HepG2 (cell line): ENCODE results near the gene KLHL30. TPM values are rescaled to one million over a fixed set of nuclear protein-coding genes. Genes with fewer than 3 reads are reported as not detected.

Experiments used
- ATF3 ChIP-seq: sonication (generic); formaldehyde crosslinking; IDR thresholded peaks from 2 replicates; pipeline ENCODE4 v1.4.0; 2020; ENCODE audit warnings: missing genetic modification reagents
- CCAR2 ChIP-seq: fragments of 200-400 bp; formaldehyde crosslinking; optimal IDR thresholded peaks from 2 replicates; pipeline ENCODE3; 2018; ENCODE audit warnings: low read depth, mild to moderate bottlenecking, low read length, moderate library complexity
- CREBL2 ChIP-seq: sonication (generic); formaldehyde crosslinking; IDR thresholded peaks from 2 replicates; pipeline ENCODE4 v1.8.1; 2023; ENCODE audit warnings: missing genetic modification reagents, mild to moderate bottlenecking, borderline replicate concordance
- GABPA ChIP-seq, 2 experiments: IDR thresholded peaks; 2 replicates each; pipeline ENCODE4 v1.6.1; 2011 to 2016; ENCODE audit warnings: low read depth in 2 of 2, low read length in 1 of 2, missing biosample characterization in 1 of 2, missing genetic modification characterization in 1 of 2
- GABPB1 ChIP-seq: IDR thresholded peaks from 2 replicates; pipeline ENCODE4 v1.6.1; 2016; ENCODE audit warnings: mild to moderate bottlenecking, missing genetic modification reagents, moderate library complexity, missing compliant biosample characterization
- KAT8 ChIP-seq: IDR thresholded peaks from 2 replicates; pipeline ENCODE4 v1.6.1; 2016; ENCODE audit warnings: missing genetic modification reagents, missing compliant biosample characterization
- SRSF4 ChIP-seq: fragments of 200-400 bp; formaldehyde crosslinking; IDR thresholded peaks from one replicate; pipeline ENCODE4 v1.6.1; 2018; ENCODE audit warnings: mild to moderate bottlenecking, low read depth, low read length, moderate library complexity; ENCODE audit not compliant: poor library complexity, severe bottlenecking
- TCF12 ChIP-seq, 2 experiments: fragments of 450-650 bp in 1 of 2; sonication (generic) in 1 of 2; formaldehyde crosslinking in 1 of 2; IDR thresholded peaks; 2 replicates each; pipeline versions ENCODE4 v1.6.1 to v1.8.0; 2017 to 2022; ENCODE audit warnings: antibody characterized with exemption in 1 of 2, mild to moderate bottlenecking in 1 of 2, missing genetic modification reagents in 1 of 2, moderate library complexity in 1 of 2
- U2AF2 ChIP-seq: fragments of 200-400 bp; formaldehyde crosslinking; IDR thresholded peaks from 2 replicates; pipeline ENCODE4 v1.6.1; 2017; ENCODE audit warnings: low read depth, mild to moderate bottlenecking, low read length
- ZBTB7B ChIP-seq: sonication (generic); formaldehyde crosslinking; IDR thresholded peaks from 2 replicates; pipeline ENCODE4 v1.4.0; 2020; ENCODE audit warnings: missing genetic modification reagents
- ZKSCAN5 ChIP-seq: sonication (generic); formaldehyde crosslinking; IDR thresholded peaks from 2 replicates; pipeline ENCODE4 v1.5.1; 2020; ENCODE audit warnings: mild to moderate bottlenecking, missing genetic modification reagents
- ZNF33A ChIP-seq: sonication (generic); formaldehyde crosslinking; IDR thresholded peaks from 2 replicates; pipeline ENCODE4 v1.5.1; 2020; ENCODE audit warnings: missing genetic modification reagents, mild to moderate bottlenecking, moderate library complexity, borderline replicate concordance
- ZNF414 ChIP-seq: sonication (generic); formaldehyde crosslinking; IDR thresholded peaks from 2 replicates; pipeline ENCODE4 v1.5.0; 2020; ENCODE audit warnings: missing genetic modification reagents
- ZNF547 ChIP-seq: sonication (generic); formaldehyde crosslinking; IDR thresholded peaks from 2 replicates; pipeline ENCODE4 v1.5.1; 2020; ENCODE audit warnings: mild to moderate bottlenecking, missing genetic modification reagents
- ZNF557 ChIP-seq: sonication (generic); formaldehyde crosslinking; IDR thresholded peaks from 2 replicates; pipeline ENCODE4 v1.4.0; 2020; ENCODE audit warnings: missing genetic modification reagents
- ZNF574 ChIP-seq: sonication (generic); formaldehyde crosslinking; IDR thresholded peaks from 2 replicates; pipeline ENCODE4 v1.4.0; 2020; ENCODE audit warnings: missing genetic modification reagents
- ZNF639 ChIP-seq: conservative IDR thresholded peaks from 2 replicates; pipeline ENCODE4 v1.6.1; 2018; ENCODE audit warnings: missing genetic modification reagents
- ZSCAN12 ChIP-seq: sonication (generic); formaldehyde crosslinking; IDR thresholded peaks from 2 replicates; pipeline ENCODE4 v1.9.0; 2021; ENCODE audit warnings: mild to moderate bottlenecking, missing genetic modification reagents
- ZSCAN25 ChIP-seq: sonication (generic); formaldehyde crosslinking; IDR thresholded peaks from 2 replicates; pipeline ENCODE4 v1.8.0; 2022; ENCODE audit warnings: mild to moderate bottlenecking, missing genetic modification reagents
- polyA plus RNA-seq, 8 experiments: library from polyadenylated mRNA; depleted of rRNA in 3 of 8; stranded (reverse) in 7 of 8; unstranded in 1 of 8; fragments of >200 nt; fragmentation: Illumina TruSeq in 4 of 8; extraction: Trizol in 4 of 8; gene quantifications; 2 replicates each; pipeline versions ENCODE4 v1.2.1 to v1.2.3, GENCODE V29; 2011 to 2016; ENCODE audit warnings: low read depth in 4 of 8, missing spikeins in 1 of 8, mixed read lengths in 1 of 8; ENCODE audit not compliant: insufficient read depth in 1 of 8
- total RNA-seq, 5 experiments: library from RNA; depleted of rRNA; stranded (reverse); fragments of >200 nt; fragmentation: Illumina TruSeq; extraction: Trizol; gene quantifications; 2 replicates each; pipeline ENCODE4 v1.2.3, GENCODE V29; 2016; ENCODE audit warnings: low read depth in 1 of 5
- TF ChIP-seq, protein P1 (sequence below): IDR thresholded peaks from 2 replicates; pipeline ENCODE4 v1.6.1; 2016
- TF ChIP-seq, protein P2 (sequence below): sonication (generic); formaldehyde crosslinking; conservative IDR thresholded peaks from 2 replicates; pipeline ENCODE4 v1.5.0; 2020; ENCODE audit warnings: missing genetic modification reagents

KLHL30 gene
- total and polyA plus RNA-seq, 2 of the 13 experiments (the other 11 are each of a cell fraction or from before 2014, with no cell fraction given): 0.05 TPM; not detected in 1

DNA sequence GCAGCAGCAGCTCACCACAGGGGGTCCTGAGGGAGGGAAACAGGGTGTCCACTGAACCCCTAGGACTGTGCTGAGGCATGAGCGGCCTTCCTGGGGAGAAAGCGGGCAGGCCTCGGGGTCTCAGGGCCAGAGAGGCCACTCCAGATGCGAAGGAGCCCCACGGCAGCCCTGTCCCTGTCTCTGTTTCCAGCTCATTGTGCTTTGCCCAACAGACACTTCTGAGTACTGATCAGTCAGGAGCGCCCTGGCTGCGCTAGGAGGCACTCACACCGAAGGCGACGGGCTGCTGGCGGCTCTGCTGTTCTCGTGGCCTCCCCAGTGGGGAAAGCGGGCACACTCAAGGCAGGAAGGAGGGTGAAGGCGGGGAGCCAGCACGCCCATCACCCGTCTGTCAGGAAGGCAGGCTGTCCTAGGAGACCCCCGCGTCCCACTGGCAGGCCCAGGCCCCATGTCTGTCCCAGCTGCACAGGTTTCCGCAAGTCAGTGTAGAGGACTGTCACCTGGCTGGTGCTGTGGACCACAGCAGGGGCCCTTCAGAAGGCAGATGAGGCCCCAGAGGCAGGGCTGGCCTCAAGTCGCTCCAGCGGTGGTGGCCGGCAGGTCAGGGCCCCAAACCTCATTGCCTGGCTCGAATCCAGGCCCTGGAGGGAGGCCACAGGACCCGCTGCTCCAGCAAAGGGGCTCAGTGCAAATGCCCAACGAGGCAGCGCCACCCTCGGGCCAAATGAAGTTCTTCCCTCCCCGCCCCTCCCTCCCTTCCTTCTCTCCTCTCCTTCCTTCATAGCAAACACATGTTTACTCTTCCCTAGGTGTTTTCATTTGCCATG lies 31.6 kb upstream of the KLHL30 start (continued):
- TF ChIP-seq CREBL2 (0 out of 2 replicates have a peak, but pooled peaks have one; percentile 28), U2AF2 (no peak), CCAR2 (no peak), KAT8 (CRISPR knock-in tag) (no peak), ATF3 (no peak), ZNF547 (CRISPR knock-in tag) (no peak), ZNF639 (no peak), GABPA (IDR thresholded peaks at IDR 0.05; ENCODE audit: low read depth, low read length) (no peak), GABPA (CRISPR knock-in tag; IDR thresholded peaks at IDR 0.05; ENCODE audit: low read depth) (no peak), ZNF414 (CRISPR knock-in tag) (no peak), GABPB1 (CRISPR knock-in tag) (peak; percentile 47; the same call in 1 of the 2 replicates), ZSCAN12 (no peak), ZNF557 (CRISPR knock-in tag) (0 out of 2 replicates have a peak, but pooled peaks have one; percentile 40), ZNF574 (no peak), TCF12 (IDR thresholded peaks at IDR 0.05) (no peak), TCF12 (CRISPR knock-in tag; IDR thresholded peaks at IDR 0.05) (0 out of 2 replicates have a peak, but pooled peaks have one; percentile 71), ZBTB7B (CRISPR knock-in tag) (no peak), ZSCAN25 (CRISPR knock-in tag) (peak; percentile 41; the same call in 1 of the 2 replicates), SRSF4 (no peak), ZKSCAN5 (CRISPR knock-in tag) (no peak), ZNF33A (CRISPR knock-in tag) (no peak)
- TF ChIP-seq, protein P1, sequence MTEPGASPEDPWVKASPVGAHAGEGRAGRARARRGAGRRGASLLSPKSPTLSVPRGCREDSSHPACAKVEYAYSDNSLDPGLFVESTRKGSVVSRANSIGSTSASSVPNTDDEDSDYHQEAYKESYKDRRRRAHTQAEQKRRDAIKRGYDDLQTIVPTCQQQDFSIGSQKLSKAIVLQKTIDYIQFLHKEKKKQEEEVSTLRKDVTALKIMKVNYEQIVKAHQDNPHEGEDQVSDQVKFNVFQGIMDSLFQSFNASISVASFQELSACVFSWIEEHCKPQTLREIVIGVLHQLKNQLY (CRISPR knock-in tag): no peak
- TF ChIP-seq, protein P2, sequence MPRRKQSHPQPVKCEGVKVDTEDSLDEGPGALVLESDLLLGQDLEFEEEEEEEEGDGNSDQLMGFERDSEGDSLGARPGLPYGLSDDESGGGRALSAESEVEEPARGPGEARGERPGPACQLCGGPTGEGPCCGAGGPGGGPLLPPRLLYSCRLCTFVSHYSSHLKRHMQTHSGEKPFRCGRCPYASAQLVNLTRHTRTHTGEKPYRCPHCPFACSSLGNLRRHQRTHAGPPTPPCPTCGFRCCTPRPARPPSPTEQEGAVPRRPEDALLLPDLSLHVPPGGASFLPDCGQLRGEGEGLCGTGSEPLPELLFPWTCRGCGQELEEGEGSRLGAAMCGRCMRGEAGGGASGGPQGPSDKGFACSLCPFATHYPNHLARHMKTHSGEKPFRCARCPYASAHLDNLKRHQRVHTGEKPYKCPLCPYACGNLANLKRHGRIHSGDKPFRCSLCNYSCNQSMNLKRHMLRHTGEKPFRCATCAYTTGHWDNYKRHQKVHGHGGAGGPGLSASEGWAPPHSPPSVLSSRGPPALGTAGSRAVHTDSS (CRISPR knock-in tag): no peak
